Colon (tissue), 2 donors: Measurements from ENCODE around the gene ADD3.
"Not testable (repeated sequence)": the region's sequence is repeated elsewhere in the genome, so short reads cannot be mapped to it uniquely, and the experiment has no call there.

Experiments used
- FAIRE-seq: peaks from 2 replicates; lab custom pipeline; 2012; peaks lifted over from hg19 to GRCh38; lab: Jason Lieb, UNC
- donor health status: control.
- donor health status: control.

The ADD3 gene

GRCh38 chr10:110033701-110034235, 26.0 kb downstream of the ADD3 start:
- no peak for FAIRE-seq

DNA sequence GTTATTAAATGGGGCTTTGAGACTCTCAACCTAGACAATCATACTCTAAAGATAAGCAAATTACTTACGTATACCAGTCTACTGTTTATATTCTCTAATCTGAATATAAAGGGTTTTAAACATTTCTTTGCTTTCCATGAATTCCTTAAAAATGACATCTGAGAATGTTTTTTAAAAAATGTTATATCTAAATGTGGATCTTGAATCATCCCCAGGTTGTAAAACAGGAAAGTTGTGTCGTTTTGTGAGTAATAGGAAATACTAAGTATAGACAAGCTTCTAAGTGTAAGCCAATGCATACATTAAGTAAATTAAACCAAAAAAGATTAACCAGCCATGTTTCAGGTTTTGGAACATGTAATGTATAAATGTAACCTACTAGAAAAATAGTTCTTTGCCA, 26.8 kb downstream of the ADD3 start:
- no peak for FAIRE-seq

GRCh38 chr10:110035070-110035921, 27.5 kb downstream of the ADD3 start:
- FAIRE-seq, result no peak

DNA sequence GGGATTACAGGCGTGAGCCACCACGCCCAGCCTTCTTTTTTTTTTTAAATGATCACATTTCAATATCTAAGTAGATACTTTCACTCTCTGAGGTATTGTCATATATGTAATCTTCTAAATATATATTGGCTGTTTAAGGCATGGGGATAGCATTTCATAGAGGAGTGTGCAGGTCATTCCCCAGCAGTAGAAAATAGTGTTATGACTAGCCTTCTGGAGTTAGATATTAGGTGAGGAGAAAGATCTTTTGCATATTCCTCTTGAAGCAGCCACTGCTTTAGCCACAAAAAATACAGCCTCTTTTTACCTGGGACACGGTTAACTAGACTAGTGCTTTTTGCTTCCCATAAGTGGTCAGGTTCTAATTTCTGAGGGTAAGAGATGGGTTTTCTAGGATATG, 28.9 kb downstream of the ADD3 start:
- FAIRE-seq, result no peak

- no peak for FAIRE-seq
Observed at GRCh38 chr10:110039254-110039653, 31.5 kb downstream of the ADD3 start.

DNA sequence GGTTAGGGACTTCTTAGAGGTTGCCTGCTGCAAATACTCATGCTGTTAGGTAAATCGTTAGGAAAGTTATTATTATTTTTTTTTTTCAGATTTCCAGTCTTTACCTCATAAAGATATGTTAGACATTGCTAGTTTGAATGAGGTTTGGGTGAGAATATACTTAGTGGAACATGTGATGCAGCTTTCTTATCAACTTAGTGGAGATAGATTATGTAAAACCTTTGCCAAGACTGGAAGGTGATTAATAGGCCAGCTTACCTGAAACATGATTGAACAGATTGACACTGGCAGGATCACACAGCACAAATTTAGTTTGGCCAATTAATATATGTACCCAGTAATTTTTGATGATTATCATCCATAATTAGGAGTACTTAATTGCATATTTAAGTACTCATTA, 32.3 kb downstream of the ADD3 start:
- no peak for FAIRE-seq

DNA sequence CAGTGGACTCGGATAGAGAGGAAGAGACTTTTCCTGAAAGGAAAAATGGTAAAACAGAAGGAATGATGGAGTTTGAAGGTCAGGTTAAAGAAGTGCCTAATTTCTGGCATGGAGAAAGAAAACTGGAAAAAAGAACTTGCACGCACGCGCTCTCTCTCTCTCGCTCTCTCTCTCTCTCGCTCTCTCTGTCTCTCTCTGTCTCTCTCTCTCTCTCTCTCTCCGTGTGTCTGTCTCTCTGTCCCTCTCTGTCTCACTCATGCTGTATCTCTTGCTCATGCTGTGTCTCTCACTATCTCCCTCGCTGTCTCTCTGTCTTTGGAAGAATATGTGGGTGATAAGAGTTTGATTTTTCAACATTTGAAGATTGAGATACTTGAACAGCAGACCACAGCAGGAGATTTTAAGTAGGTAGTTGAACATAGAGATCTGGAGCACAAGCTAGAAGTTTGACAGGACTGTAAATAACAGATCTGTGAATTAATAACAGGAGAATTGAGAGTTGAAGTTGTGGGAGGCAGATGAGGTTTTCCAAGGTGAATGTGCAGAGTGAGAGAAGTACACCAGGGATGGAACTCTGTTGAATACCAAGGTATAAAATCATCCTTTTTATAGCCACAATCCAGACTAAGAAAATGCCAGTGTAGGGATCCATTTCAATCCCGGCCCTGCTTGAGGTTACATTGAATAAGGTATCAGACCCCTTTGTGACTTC, 33.1 kb downstream of the ADD3 start:
- no peak for FAIRE-seq

DNA sequence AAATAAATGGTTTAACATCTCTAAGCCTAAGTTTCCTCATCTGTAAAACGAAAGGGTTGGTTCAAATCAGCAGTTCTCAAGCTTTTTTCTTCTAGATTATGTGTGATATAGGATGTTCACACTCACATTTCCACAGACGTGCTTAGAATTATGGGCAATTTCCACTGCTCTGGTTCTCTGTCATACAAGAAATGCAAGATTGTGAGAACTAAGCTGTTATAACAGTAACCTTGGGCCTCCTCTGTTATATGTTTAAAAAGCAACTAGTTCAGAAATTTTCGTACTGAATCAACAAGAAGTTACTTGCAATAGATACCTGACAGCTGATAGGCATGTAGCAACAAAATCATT, 33.7 kb downstream of the ADD3 start:
- no peak for FAIRE-seq

- FAIRE-seq, result no peak
Observed at GRCh38 chr10:110042181-110042580, 34.4 kb downstream of the ADD3 start.

DNA sequence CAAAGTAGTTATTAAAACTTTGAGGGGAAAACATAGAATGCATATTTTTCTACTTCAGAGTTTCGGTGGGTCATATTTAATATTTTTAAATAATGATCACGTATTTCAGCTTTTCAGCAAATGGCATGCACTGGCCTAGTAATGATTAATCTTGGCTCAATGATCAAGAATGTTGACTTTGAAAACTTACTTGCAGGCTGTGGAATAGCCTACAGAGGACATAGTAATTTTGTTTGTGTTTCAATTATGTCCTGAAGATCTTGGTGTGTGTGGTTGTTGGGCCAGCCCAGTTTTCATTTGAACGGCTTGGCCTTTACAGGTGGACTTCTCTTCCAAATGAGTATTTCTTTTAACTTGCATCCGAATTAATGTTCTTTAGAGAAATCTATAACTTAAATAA, 35.1 kb downstream of the ADD3 start:
- no peak for FAIRE-seq

DNA sequence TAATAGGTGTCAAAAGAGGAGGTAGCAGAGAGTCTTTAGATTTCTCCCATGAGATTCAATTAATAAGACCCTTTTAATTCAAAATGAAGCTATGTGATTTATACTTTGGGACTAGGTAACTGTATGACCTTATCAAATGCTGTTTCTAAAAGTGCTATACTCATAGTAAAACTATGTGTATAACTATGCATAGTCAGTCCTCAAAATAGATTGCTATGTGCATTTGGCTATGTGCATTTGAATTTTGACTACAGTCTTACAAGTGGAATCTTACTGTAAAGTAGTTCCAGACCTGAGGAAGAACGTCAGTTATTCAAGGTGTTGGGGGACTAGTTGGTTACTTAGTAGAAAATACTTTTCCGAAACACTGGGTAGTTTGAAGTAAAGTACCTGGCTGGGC, 36.9 kb downstream of the ADD3 start:
- FAIRE-seq, result no peak

- no peak for FAIRE-seq
Observed at GRCh38 chr10:110045772-110046171, 38.0 kb downstream of the ADD3 start.

GRCh38 chr10:110048145-110048544, 40.4 kb downstream of the ADD3 start:
- FAIRE-seq, result not testable (repeated sequence)

- no peak for FAIRE-seq
Observed at GRCh38 chr10:110048781-110049180, 41.0 kb downstream of the ADD3 start.

DNA sequence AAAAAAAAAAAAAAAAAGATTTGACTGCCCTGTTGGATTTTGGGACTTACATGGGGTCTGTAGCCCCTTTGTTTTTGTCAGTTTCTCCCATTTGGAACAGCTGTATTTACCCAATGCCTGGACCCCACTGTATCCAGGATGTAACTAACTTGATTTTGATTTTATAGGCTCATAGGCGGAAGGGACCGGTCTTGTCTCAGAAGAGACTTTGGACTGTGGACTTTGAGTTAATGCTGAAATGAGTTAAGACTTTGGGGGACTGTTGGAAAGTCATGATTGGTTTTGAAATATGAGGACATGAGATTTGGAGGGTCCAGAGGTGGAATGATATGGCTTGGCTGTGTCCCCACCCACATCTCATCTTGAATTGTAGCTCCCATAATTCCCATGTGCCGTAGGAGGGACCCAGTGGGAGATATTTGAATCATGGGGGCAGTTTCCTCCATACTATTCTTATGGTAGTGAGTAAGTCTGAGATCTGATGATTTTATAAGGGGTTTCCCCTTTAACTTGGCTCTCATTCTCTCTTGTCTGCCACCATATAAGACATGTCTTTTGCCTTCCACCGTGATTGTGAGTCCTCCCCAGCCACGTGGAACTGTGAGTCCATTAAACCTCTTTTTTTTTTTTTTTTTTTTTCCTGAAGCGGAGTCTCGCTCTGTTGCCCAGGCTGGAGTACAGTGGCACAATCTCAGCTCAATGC, 42.3 kb downstream of the ADD3 start:
- not testable (repeated sequence) for FAIRE-seq

GRCh38 chr10:110051487-110051886, 43.7 kb downstream of the ADD3 start:
- no peak for FAIRE-seq

- no peak for FAIRE-seq
Observed at GRCh38 chr10:110052916-110053315, 45.1 kb downstream of the ADD3 start.

GRCh38 chr10:110056822-110057221, 49.0 kb downstream of the ADD3 start:
- no peak for FAIRE-seq

DNA sequence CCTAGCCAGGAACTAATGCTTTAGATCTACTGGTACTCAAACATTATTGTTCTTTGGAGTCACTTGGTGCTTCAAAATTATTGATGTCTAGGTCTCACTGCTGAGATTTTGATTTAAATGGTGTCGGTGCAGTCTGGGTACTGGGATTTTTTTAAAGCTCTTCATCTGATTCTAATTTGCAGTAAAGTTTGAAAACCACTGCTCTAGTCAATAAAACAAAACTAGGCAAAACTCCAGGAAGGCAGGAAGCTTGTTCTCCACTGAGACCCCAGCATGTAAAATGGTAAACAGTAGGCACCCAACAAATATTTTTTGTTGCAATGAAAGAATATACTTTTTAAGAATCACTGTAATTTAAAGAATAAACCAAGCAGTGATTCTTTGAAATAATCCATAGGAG, 49.7 kb downstream of the ADD3 start:
- no peak for FAIRE-seq

- FAIRE-seq, result no peak
Observed at GRCh38 chr10:110058212-110058611, 50.4 kb downstream of the ADD3 start.

GRCh38 chr10:110059925-110060324, 52.1 kb downstream of the ADD3 start:
- no peak for FAIRE-seq

DNA sequence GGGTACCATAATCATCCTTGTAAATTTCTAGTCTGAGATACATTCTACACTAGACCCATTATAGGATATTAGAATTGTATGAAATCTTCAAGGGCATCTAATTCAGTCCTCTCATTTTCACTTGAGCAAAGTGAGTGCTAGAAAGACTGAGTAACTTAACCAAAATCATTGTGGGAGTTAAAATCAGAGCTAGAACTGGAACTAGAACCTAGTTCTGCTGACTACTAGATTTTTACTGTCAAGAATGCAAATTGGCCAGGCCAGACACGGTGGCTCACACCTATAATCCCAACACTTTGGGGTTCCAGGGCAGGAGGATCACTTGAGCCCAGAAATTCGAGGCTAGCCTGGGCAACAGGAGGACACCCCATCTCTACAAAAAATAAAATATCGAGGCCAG, 53.9 kb downstream of the ADD3 start:
- no peak for FAIRE-seq

DNA sequence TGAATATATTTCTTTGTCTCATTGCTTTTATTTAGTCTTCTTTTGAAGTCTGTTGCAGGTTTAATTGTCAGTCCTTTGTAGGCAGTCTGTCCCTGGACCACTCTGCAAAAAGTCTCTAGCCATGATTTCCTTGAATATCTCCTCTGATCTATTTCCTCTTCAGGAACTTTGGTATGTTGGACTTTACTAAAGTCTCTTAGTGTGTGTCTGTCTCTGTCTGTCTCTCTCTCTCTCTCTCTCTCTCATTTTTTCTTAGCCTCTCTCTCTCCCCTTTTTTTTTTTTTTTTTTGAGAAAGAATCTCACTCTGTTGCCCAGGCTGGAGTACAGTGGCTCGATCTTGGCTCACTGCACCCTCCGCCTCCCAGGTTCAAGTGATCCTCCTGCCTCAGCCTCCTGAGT, 57.5 kb downstream of the ADD3 start:
- no peak for FAIRE-seq
